ENCODE measurements around the gene JARID2. TPM values are rescaled to one million over a fixed set of nuclear protein-coding genes. Genes with fewer than 3 reads are reported as not detected.

JARID2 gene
- total RNA-seq, 1 experiment from 2014 or later: 180 TPM

GRCh38 chr6:15290067-15290680 lies 44.3 kb downstream of the JARID2 start:
- TF ChIP-seq MAX (CRISPR knock-in tag; IDR thresholded peaks at IDR 0.05): no peak
- no peak for TF ChIP-seq OVOL2 (CRISPR knock-in tag; IDR thresholded peaks at IDR 0.05; ENCODE audit: borderline replicate concordance)
- TF ChIP-seq IRF1 (CRISPR knock-in tag; IDR thresholded peaks at IDR 0.05): no peak
- TF ChIP-seq PRRX2 (CRISPR knock-in tag; IDR thresholded peaks at IDR 0.05): no peak
- TF ChIP-seq ZSCAN18 (CRISPR knock-in tag; IDR thresholded peaks at IDR 0.05): no peak
- TF ChIP-seq CBFB (CRISPR knock-in tag; IDR thresholded peaks at IDR 0.05; ENCODE audit: low read depth): no peak
- no peak for TF ChIP-seq ETV6 (CRISPR knock-in tag; IDR thresholded peaks at IDR 0.05)
- TF ChIP-seq ZBTB21 (CRISPR knock-in tag; IDR thresholded peaks at IDR 0.05; ENCODE audit: borderline replicate concordance): no peak
- no peak for TF ChIP-seq TEAD1 (CRISPR knock-in tag; IDR thresholded peaks at IDR 0.05)
- TF ChIP-seq MXD4 (CRISPR knock-in tag; IDR thresholded peaks at IDR 0.05; ENCODE audit: borderline replicate concordance): no peak
- TF ChIP-seq ZNF416 (CRISPR knock-in tag; IDR thresholded peaks at IDR 0.05): no peak
- TF ChIP-seq E2F1 (CRISPR knock-in tag; IDR thresholded peaks at IDR 0.05): no peak
- TF ChIP-seq E2F4 (CRISPR knock-in tag; IDR thresholded peaks at IDR 0.05; ENCODE audit: borderline replicate concordance, low read depth): no peak
- TF ChIP-seq ZNF532 (CRISPR knock-in tag; IDR thresholded peaks at IDR 0.05; ENCODE audit: borderline replicate concordance): no peak
- TF ChIP-seq ATF1 (CRISPR knock-in tag; IDR thresholded peaks at IDR 0.05): no peak
- no peak for TF ChIP-seq ESRRA (CRISPR knock-in tag; IDR thresholded peaks at IDR 0.05; ENCODE audit: borderline replicate concordance)
- TF ChIP-seq SP1 (CRISPR knock-in tag; conservative IDR thresholded peaks at IDR 0.05): no peak
- Mint-ChIP-seq H3K4me1 (peaks cover 82% of the 10 kb centered on the region), H3K27ac (peak overlapping the region; percentile 54), H3K27me3 (ENCODE audit: low read depth) (no peaks in the 10 kb centered on the region), H3K9me3 (no peaks in the 10 kb centered on the region), H3K4me3 (no peak overlapping the region), H3K36me3 (peaks cover 15% of the 10 kb centered on the region)
- ChIA-PET POLR2A (no interaction called here), CTCF (interaction anchor here (1.7 kb wide), 1 partner anchor 14 kb away, joined by 4 read pairs; no protein-coding TSS in a partner anchor)
- ATAC-seq: no peak
- no peak for DNase-seq (ENCODE audit: low spot score)

Measured in WTC11 (cell line).